ENCODE results near the gene MYMK.
A peak's percentile ranks its signal among the peaks of the same experiment; 100 is the strongest.

The MYMK gene

DNA sequence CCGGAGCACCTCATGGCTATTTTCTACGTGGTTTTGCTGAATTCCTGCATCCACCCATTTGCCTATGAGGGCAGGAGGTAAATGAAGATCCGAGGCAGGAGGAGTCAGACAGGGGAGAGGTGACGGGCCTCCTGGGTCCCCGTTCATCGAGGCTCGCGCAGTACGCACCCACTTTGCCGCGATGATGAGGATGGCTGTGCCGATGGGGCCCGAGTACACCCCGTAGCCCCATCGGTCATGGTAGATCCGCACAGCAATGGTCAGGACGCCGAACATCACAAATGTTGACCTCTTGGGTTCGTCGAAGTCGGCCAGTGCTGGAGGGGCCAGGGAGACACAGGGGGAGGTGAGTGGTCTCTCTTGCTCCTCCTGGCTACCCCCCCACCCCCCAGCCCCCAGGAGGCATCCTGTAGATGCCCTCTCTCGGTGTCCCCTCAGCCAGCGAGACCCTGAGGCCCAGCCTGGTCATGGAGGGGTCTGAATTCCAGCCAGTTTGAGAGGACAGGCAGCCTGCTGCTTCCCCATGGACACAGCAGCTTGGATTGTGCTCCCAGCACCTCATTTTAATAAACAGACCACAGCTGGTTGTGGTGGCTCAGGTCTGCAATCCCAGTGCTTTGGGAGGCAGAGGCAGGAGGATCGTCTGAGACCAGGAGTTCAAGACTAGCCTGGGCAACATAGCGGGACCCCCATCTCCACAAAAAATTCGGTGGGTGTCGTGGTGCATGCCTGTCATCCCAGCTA, 5.9 kb downstream of the MYMK start:
- DNase-seq (ENCODE audit: low read depth), result no peak

DNA sequence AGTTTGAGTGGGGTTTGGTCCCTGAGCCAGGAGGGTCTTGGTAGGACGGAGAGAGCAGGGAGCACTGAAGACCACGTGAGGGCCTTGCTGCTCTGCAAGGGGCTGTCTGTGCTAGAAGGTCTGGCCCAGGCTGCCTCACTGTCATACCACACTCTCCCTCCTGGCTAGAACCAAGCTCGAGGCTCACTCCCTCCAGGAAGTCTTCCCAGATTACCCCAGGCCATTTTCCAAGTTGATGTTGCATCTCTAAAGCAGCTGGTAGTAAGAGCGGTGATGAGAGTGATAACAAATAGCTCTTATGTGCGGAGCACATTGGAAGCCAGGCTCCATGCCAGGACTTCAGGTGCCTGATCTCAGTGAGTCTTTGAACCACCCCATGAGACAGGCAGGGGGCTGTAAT, 6.6 kb downstream of the MYMK start:
- no peak for DNase-seq (ENCODE audit: low read depth)

DNA sequence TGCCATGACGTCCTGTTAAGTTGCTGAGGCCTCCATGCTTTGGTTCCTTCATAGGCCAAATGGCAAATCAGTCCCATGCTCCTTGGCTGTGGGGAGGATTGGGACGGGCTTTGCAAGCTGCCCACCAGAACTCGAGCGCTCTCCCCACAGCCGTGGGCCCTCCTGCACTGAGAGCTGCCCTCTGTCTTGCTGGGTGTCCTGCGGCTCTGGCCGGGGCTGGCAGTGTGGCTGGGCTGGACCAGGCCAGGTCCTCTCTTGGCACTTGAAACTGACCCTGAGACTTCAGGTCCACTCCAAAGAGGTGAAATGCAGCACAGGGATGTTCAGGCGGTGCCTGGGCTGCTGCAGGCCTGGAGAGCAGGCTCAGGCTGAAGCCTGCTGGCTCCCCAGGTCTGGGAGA, 7.0 kb downstream of the MYMK start:
- DNase-seq (ENCODE audit: low read depth), result no peak

DNA sequence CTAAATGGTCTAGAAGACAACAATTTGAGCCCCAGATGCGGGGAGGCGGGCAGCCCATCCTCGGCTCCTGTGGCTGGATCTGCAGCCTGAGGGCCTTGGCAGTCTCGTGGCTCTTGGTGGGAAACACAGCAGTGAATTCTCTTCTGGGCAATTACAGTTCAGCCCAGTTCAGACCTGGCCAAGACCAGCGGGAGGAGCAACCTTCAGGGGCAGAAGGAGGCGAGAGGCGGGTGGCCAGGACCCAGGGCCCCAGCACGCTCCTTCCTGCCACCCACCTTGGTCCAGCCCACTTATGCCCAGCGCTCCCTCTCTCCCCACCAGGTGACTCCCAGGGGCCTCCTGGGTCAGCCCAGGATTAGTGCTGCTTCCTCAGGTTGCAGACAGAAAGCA, 7.8 kb downstream of the MYMK start:
- DNase-seq (ENCODE audit: low read depth), result no peak

DNA sequence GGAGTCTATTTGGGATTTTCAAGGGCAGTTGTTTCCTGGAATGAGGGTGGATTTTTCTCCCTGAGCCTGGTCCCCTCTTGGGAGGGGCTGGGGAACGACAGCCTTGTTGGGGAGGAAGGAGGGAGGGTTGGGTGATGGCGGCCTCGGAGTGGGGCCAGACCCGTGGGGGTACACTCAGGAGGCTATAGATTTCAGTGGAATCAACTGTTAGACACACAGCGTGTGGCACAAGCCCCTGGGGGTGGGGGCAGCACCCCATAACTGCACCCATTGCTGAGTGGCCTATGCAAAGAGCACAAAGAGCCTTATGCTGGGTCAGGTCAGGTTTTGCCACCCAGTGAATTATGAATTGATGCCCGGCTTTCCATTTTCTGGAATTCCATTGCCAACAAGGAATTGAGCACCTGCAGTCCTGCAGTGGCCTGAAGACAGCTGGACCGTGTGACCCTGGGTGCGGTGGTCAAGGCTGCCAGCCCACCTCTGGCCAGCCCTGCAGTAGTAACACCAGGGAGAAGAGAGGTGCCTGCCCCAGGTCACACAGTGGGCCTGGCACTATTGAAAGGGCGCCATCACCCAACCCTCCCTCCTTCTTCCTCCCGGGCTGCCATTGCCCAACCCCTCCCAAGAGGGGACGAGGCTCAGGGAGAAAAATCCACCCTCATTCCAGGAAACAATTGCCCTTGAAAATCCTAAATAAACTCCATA, 8.4 kb downstream of the MYMK start:
- DNase-seq (ENCODE audit: low read depth), result no peak

DNA sequence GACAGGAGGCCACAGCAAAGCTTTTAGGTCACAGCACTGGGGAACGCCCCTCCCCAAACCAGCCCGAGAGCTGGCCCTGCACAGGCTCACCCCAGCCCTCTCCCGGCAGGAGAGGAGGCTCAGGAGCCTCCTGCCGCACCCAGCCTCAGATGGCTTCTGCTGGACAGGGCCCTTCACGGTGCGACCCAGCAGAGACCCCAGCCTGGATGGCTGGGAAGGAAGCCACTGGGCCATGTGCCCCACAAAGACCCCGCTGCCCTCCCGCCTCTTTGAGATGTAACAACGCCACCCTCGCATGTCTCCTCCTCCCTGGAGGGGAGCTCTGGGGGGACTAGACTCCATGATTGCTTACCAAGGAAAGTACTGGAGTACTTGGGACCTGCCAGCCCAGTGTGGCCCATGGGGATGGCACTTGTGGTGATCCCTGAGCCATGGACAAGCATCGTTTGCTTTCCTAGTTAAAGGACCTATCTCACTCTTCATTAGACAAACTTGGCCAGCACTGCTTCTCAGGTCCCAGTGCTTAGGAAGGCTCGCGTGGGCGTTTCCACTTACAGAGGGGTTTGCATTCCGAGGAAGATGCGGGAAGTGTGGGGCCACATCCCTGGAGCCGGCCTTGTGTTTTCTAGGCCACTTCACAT, 9.0 kb downstream of the MYMK start:
- no peak for DNase-seq (ENCODE audit: low read depth)

DNA sequence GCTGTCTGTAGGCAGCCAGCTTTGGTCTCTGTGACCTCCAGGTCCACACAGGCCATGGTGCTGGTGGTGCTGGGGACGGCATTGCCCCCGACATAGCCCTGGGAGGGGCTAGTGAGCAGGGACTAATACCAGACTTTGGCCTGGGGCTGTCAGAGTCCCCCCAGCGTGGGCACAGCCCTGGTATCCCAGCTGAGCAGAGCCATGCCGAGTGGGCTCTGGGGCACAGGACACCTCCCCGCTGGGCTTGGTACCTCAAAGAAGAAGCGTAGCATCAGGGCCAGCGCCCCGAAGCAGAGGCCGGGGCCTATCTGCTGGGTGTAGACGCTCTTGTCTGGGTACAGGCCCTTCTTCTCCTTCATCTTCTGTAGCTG, 9.5 kb downstream of the MYMK start:
- DNase-seq (ENCODE audit: low read depth), result no peak

DNA sequence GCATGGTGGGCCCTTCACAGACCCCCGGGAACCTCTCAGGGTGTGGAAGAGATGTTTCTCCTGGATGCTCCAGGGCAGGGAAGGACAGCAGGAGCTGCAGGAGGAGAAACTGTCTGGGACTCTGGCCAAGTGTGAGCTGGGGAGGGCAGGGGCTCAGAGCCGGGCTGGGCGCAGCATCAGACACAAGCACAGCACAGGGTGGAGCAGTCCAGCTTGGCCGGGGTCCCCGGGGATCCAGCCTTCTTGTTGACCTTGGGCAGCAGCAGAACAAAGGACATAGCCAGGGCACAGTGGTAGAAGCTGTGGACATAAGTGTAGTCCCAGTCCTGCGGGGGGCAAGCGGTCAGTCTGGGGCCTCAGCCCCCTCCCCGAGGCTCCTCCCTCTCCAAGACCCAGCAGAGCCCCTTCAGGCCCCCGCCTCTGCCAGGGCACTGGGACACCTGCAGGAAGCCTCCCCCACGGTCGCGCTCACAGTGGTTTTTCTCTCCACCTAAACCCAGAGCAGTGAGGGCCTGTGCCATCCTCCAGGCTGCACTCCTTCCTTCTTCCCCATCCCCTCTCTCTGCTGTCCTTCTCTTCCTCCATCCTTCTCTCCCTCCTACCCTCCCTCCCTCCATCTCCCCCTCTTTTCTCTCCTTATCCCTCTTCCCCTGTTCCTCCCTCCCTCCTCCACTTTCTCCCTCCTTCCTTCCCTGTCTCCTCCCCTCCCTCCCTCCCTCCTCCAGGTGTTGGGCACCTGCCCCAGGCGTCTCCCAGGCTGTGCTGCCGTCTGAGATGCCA, 10.1 kb downstream of the MYMK start:
- DNase-seq (ENCODE audit: low read depth), result no peak

DNA sequence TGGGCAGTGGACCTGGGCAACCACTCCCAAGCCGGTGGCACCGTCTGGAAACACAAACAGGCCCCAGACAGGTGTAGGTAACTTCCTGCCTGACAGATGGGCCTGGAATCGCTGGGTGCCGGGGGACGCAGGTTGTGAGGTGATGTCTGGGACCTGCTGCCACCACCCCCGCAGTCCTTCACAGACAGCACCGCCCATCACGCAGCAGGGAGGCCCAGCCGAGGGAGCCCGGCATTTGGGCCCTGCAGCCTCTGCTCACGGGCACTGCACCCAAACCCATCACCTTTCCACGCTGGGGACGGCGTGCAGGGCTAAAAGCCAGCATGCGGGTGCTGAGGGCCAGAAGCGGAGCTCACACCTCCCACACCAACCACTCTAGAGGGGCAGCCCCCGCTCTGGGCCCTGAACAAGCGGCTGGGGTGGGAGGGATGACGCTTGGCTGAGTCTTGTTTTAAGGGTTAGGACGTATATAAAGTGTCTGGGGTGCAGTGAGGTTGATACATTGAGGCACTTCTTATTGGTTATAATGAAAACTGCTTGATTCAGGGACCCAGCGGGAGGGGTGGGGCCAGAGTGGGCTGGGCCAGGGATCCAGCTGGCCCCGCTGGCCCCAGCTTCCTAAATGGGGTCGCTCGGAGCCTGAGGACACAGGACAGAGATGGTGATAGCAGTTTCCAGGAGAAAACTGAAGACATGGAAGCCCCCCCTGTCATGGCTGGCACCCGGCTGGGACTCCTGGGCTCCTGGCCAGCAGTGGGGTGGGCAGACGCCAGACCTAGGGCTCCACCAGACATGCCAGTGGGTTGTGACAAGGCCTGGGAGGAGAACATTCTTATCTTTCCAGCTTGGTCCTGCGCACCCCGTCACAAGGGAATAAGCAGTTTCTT, 11.3 kb downstream of the MYMK start:
- DNase-seq (ENCODE audit: low read depth), result no peak

DNA sequence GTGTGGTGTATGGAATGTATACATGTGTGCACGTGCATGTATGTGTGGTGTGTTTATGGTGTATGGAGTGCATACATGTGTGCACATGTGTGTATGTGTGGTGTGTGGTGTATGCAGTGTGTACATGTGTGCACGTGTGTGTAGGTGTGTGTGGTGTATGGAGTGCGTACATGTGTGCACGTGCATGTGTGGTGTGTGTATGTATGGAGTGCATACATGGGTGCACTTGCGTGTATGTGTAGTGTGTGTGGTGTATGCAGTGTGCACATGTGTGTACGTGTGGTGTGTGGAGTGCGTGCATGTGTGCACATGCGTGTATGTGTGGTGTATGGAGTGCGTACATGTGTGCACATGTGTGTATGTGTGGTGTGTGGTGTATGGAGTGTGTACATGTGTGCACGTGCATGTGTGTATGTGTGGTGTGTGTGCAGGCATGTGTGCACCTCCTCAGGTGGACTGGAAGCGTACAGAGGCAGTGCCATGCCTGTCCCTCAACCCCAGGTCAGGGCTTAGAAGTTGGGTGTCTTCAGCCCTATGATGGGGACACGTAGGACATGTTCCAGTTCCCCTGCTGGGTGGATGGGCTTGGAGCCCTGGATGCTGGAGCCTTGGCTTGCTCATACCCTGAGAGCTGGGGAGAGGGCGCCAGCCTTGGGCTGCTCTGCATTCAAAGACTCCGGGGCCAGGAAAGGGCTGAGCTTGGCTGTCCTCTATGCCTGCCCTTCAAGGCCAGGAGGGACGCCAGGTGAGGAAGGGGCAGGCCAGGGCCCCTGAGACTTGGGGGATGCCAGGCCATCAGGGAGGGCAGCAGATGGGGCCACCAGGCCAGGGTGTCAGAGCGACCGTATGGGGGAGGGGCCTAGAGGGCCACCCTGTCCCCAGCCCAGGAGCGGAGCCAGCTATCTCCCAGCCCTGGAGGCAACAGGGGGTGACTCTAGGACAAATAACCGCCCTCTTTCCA, 12.2 kb downstream of the MYMK start:
- no peak for DNase-seq (ENCODE audit: low read depth)

DNA sequence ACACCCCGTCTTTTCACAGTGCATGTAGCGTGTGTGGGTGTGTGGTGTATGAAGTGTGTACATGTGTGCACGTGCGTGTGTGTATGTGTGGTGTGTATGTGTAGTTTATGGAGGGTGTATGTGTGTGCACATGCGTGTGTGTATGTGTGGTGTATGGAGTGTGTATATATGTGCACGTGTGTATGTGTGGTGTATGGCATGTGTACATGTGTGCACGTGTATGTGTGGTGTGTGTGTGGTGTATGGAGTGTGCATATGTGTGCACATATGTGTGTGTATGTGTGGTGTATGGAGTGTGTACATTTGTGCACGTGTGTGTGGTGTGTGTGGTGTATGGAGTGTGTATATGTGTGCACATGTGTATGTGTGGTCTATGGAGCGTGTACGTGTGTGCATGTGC, 13.2 kb downstream of the MYMK start:
- no peak for DNase-seq (ENCODE audit: low read depth)

DNA sequence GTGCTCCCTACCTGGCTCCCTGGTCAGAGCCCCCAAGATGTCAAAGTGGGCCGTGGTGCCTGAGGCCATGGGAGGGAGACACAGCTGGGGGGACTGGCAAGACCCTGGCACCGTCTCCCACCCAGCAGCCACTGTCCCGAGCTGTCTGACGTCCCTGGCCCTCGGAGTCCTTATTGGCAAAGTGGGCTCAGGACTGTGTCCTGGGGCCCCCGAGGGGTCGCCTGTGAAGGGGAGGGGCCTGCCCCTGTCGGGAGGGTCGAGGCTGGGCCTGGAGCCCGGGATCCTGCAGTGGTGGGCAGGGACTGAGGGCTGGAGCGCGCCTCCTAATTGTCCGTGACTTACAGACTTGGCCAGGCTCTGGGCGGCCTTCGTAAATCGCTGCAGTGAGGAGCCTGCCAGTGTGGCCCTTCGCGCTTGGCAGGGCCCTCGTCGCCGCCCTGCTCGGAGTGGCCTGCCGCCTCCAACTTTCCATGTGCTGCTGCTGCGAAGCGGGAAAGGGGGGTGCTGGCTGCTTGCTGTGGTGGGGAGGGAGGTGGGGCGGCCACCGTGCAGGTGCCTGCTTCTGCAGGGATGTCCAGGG, 13.7 kb downstream of the MYMK start:
- DNase-seq (ENCODE audit: low read depth), result no peak

DNA sequence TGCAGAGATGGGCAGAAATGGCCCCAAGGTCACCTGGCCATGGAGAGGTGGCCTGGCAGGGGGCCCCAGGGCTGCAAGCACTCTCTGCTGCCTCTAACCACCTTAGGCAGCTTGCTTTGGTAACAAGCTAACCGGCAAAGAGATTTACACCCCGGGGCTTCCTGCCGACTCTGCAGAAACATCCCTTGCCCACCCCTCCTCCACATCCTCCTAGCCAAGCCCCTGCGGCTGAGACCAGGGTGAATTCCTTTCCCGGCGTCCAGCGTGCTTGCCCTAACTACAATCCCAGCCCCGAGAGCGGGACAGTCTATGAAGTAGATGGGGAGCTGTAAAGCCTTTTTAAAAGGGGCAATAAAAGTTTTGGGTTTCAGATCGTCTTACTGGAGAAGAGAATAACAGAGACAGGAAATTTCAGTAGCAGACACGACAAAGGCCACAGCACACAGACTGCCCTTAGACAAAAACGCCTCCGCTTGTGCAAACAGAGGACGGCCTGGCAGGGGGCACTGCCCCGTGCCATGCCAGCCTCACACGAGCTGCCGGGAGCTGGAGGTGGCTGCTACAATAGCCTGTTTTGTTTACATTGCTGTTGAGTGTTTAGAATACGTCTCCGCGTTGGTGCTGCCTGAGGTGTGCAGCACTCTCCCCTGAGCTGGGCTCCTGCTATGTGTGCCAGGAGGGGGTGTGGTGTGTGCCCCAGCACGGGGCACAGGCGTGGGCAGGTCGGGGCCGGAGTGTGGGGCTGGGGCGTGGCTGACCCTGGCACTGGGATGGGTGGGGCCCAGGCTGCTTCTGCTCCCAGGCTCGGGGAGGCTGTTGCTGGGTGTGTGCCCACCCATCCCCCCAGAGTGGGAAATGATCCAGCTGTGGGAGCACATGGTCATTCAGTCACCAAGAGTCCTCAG, 15.3 kb downstream of the MYMK start:
- no peak for DNase-seq (ENCODE audit: low read depth)

DNA sequence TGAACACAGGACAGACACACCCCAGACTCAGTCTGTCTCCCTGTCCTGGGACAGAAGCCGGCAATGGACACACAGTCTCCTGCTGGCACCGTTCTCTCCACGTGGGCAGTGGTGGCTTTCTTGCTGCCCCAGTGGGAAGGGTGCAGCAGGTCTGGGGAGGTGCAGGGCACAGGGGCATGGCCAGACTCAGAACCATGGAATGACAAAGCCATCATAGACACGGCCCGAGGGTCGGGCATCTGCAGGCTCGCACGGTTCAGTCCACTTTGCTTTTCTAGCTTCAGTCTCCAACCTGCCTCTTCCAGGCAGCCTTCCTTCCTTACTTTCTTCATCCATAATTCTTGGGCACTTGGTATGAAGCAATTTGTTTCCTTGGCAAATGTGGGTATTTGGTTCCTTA, 16.7 kb downstream of the MYMK start:
- no peak for DNase-seq (ENCODE audit: low read depth)

DNA sequence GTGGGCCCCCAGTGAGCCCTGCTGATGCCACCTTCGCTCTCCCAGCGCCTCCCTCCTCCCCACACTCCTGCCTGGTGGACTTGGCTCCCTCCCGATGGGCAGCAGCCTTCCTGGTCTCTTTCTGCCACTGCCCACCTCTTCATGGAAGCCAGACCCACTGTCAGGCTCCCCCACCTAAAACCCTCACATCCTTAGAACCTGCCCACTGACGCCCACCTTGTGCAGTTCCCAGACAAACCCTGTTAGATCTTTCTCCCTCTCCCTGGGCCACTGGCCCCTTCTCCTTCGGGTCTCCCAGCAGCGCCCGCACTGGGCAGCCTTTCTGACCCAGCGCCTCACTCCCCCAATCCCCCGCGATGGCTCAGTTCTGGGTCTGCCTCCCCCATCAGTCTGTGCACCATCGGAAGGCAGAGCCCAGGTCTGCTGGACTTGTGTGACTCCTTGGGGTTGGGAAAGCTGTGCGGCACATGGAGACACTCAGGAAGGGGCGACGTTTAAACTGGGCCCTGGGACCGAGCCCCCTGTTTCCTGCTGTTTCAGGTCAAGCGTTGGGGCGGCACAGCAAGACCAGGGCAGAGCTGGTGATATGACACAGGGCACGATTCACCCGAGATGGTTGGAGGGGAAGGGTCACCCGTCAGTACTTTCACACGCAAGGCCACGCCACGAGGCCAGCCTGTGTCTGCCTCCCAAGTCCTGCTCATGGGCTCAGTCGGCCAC, 17.4 kb downstream of the MYMK start:
- no peak for DNase-seq (ENCODE audit: low read depth)

DNA sequence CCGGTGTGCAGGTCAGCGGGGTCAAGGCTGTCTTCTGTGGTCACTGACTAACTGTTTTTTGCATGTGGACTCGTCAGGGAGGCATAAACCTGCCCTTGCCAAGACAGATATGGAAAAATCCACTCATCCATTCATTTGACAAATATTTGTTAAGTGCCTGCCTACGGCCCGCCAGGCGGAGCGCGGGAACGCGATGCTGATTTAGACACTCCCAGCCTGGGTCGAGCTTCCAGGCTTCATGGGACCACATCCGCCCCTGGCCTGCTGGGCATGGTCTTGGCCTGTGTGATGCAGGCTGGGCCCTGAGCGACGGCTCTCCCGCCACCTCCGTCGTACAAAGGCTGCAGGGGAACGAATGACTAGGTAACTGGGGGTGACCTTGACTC, 18.1 kb downstream of the MYMK start:
- DNase-seq (ENCODE audit: low read depth), result peak; percentile 82

DNA sequence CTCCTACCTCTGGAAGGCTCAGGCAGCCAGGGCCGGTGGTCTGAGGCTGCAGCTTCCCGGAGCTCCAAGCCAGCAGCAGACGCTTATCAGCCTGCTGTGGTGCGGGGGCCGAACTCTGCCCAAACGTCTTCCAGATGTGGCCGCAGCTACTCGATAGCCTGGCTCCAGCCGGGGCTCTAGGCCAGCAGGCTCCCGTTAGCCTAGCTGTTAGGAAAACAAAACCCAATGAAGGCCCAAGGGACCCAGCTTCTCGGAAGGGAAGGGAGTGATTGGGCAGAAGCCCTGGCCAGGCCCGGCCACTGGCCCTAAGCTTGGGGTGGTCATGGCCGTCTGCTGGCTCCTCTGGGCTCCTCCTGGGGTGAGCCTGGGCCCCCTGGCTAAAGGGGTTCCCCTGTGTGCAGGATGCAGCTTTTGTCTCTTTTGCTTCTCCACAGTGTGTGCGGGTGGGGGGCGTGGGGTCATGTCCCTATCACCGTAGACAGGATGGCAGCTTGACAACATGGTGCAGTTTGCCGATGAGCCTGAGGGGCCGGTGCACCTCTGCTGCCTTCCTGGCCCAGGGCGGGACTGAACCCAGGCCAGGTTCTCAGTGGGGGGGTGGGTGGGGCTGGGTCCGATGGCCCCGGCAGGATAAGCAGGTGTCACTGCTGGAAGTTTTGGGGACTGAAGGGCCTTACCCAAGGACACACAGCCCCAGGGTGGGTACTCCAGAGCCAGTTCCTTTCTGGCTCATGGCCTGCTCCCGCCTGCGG, 18.7 kb downstream of the MYMK start:
- peak; percentile 53 for DNase-seq (ENCODE audit: low read depth)

Data from GM04504 (cell line).